A549 (cell line): ENCODE results near the gene PLEKHA7.

Experiments
- BHLHE40 ChIP-seq: IDR thresholded peaks from 2 replicates; pipeline ENCODE4 v1.6.1; 2012; ENCODE audit warnings: low read depth, low read length, inconsistent platforms
- CTCF ChIP-seq: fragments of >200 bp; sonication (Bioruptor Twin); formaldehyde crosslinking; IDR thresholded peaks from 3 replicates; pipeline ENCODE4 v1.5.1; 2016
- HEYL ChIP-seq: fragments of 250-450 bp; sonication (Bioruptor Pico); IDR thresholded peaks from 2 replicates; pipeline ENCODE4 v1.8.0; 2021; ENCODE audit warnings: mild to moderate bottlenecking, moderate library complexity
- HOXA7 ChIP-seq: fragments of 250-450 bp; sonication (Bioruptor Pico); IDR thresholded peaks from 2 replicates; pipeline ENCODE4 v1.5.0; 2020; ENCODE audit warnings: mild to moderate bottlenecking, moderate library complexity
- MAX ChIP-seq: IDR thresholded peaks from 2 replicates; pipeline ENCODE4 v1.6.1; 2012
- NPAS2 ChIP-seq: fragments of 250-450 bp; sonication (Bioruptor Pico); IDR thresholded peaks from 2 replicates; pipeline ENCODE4 v1.8.0; 2022; ENCODE audit warnings: mild to moderate bottlenecking, moderate library complexity, borderline replicate concordance
- POLR2A ChIP-seq: IDR thresholded peaks from 2 replicates; pipeline ENCODE4 v1.6.1; 2012; ENCODE audit warnings: mild to moderate bottlenecking, low read length
- TFCP2L1 ChIP-seq: fragments of 250-450 bp; sonication (Bioruptor Pico); IDR thresholded peaks from 2 replicates; pipeline ENCODE4 v1.5.0; 2021; ENCODE audit warnings: mild to moderate bottlenecking
- USF2 ChIP-seq: fragments of 450-650 bp; IDR thresholded peaks from 2 replicates; pipeline ENCODE4 v1.6.1; 2014; ENCODE audit warnings: antibody characterized with exemption
- ZSCAN20 ChIP-seq: fragments of 250-450 bp; sonication (Bioruptor Pico); IDR thresholded peaks from 2 replicates; pipeline ENCODE4 v1.8.0; 2022; ENCODE audit warnings: mild to moderate bottlenecking, moderate library complexity
- TF ChIP-seq, protein P1 (sequence below): IDR thresholded peaks from 2 replicates; pipeline ENCODE4 v1.6.1; 2012
- TF ChIP-seq, protein P2 (sequence below): fragments of 200-600 bp; sonication (generic); IDR thresholded peaks from 2 replicates; pipeline ENCODE4 v1.6.1; 2016; ENCODE audit warnings: antibody characterized with exemption, mild to moderate bottlenecking, moderate library complexity

DNA sequence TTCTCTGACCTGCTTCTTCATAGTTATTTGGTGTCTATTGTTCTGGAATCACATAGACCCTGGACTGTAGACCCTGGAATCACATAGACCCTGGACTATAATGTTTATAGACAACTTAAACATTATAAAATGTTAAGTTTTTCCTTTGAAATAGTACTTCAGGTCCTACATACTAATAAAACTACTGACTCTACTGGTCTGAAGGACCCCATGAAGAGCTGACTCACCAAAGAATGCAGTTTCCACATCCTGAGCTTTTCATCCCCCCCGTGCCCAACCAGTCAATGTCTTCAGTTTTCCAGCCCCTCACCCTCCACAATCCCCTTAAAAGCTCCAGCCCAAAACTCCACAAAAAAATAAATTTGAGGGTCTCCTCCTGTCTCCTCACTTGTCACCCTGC lies 6.6 kb upstream of the PLEKHA7 start:
- TF ChIP-seq, protein P1, sequence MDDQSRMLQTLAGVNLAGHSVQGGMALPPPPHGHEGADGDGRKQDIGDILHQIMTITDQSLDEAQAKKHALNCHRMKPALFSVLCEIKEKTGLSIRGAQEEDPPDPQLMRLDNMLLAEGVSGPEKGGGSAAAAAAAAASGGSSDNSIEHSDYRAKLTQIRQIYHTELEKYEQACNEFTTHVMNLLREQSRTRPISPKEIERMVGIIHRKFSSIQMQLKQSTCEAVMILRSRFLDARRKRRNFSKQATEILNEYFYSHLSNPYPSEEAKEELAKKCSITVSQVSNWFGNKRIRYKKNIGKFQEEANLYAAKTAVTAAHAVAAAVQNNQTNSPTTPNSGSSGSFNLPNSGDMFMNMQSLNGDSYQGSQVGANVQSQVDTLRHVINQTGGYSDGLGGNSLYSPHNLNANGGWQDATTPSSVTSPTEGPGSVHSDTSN = no peak
- no peak for TF ChIP-seq CTCF
- no peak for TF ChIP-seq HOXA7 (CRISPR knock-in tag)
- TF ChIP-seq POLR2A = no peak
- TF ChIP-seq NPAS2 (CRISPR knock-in tag) = no peak
- no peak for TF ChIP-seq MAX
- TF ChIP-seq HEYL = no peak
- TF ChIP-seq, protein P2, sequence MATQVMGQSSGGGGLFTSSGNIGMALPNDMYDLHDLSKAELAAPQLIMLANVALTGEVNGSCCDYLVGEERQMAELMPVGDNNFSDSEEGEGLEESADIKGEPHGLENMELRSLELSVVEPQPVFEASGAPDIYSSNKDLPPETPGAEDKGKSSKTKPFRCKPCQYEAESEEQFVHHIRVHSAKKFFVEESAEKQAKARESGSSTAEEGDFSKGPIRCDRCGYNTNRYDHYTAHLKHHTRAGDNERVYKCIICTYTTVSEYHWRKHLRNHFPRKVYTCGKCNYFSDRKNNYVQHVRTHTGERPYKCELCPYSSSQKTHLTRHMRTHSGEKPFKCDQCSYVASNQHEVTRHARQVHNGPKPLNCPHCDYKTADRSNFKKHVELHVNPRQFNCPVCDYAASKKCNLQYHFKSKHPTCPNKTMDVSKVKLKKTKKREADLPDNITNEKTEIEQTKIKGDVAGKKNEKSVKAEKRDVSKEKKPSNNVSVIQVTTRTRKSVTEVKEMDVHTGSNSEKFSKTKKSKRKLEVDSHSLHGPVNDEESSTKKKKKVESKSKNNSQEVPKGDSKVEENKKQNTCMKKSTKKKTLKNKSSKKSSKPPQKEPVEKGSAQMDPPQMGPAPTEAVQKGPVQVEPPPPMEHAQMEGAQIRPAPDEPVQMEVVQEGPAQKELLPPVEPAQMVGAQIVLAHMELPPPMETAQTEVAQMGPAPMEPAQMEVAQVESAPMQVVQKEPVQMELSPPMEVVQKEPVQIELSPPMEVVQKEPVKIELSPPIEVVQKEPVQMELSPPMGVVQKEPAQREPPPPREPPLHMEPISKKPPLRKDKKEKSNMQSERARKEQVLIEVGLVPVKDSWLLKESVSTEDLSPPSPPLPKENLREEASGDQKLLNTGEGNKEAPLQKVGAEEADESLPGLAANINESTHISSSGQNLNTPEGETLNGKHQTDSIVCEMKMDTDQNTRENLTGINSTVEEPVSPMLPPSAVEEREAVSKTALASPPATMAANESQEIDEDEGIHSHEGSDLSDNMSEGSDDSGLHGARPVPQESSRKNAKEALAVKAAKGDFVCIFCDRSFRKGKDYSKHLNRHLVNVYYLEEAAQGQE = no peak
- TF ChIP-seq ZSCAN20 = no peak
- TF ChIP-seq USF2 = no peak
- no peak for TF ChIP-seq BHLHE40
- TF ChIP-seq TFCP2L1 = no peak
